T-helper 1 cell treated with Interleukin-12 subunit alpha and Interleukin-12 subunit beta and Interleukin-4 antibody, amounts not matched to agents 30 μg/mL and 1 μg/mL, for 36 hours (primary cell): ENCODE measurements around the gene VPS9D1.
"Not testable (repeated sequence)": the region's sequence is repeated elsewhere in the genome, so short reads cannot be mapped to it uniquely, and the experiment has no call there.

Experiments
- H3K27ac Mint-ChIP-seq: one replicate; pipeline ENCODE4 v1.8.0; 2021; ENCODE audit warnings: mild to moderate bottlenecking, mixed read lengths
- H3K27me3 Mint-ChIP-seq: one replicate; pipeline ENCODE4 v1.8.0; 2021; ENCODE audit warnings: low read depth, mixed read lengths
- H3K36me3 Mint-ChIP-seq: one replicate; pipeline ENCODE4 v1.8.0; 2021; ENCODE audit warnings: low read depth, mixed read lengths
- H3K4me1 Mint-ChIP-seq: one replicate; pipeline ENCODE4 v1.8.0; 2021; ENCODE audit warnings: low read depth, mixed read lengths
- H3K4me3 Mint-ChIP-seq: one replicate; pipeline ENCODE4 v1.8.0; 2021; ENCODE audit warnings: mild to moderate bottlenecking, moderate library complexity, mixed read lengths
- H3K9me3 Mint-ChIP-seq: one replicate; pipeline ENCODE4 v1.8.0; 2021; ENCODE audit warnings: mixed read lengths

The VPS9D1 gene

GRCh38 chr16:89695875-89696669 lies 24.6 kb downstream of the VPS9D1 start:
- peaks cover 8% of the 10 kb centered on the region for H3K4me1 Mint-ChIP-seq
- no peak overlapping the region for H3K4me3 Mint-ChIP-seq
- no peaks in the 10 kb centered on the region for H3K27me3 Mint-ChIP-seq
- no peak overlapping the region for H3K27ac Mint-ChIP-seq
- peaks cover 5% of the 10 kb centered on the region for H3K36me3 Mint-ChIP-seq
- no peaks in the 10 kb centered on the region for H3K9me3 Mint-ChIP-seq

DNA sequence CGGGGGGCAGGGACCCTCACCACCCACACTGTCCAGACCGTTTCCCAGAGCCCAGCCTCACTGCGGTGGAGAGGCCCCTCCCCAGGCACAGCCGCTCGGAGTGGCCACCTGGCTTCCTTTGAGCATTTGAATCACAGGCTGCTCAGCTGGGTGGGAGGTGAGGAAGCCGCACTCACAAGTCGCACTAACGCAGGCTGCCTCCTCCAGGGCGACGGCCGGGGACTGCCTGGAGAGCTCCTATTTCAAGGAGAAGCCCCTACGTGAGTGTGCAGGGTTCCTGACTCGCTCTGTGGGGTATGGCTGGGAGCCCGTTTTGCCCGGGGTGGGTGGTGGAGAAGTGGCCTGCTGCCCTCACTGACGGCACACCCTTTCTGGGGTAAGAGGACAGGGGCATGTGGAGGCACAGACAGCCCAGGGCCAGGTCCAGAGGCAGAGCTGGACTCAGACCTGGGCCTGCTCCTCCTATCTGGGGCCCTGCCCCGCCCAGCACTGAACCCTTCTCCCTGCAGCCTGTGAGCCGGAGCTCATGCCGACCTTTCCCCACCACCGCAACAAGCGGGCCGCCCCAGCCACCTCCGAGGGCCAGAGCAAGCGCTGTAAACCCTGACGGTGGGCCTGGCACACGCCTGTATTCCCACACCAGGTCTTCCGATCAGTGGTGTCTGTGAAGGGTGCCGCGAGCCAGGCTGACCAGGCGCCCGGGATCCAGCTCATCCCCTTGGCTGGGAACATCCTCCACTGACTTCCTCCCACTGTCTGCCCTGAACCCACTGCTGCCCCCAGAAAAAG lies 25.4 kb downstream of the VPS9D1 start:
- H3K9me3 Mint-ChIP-seq, result no peaks in the 10 kb centered on the region
- no peak overlapping the region for H3K4me3 Mint-ChIP-seq
- H3K27ac Mint-ChIP-seq, result no peak overlapping the region
- H3K4me1 Mint-ChIP-seq, result peaks cover 6% of the 10 kb centered on the region
- no peaks in the 10 kb centered on the region for H3K27me3 Mint-ChIP-seq
- peaks cover 7% of the 10 kb centered on the region for H3K36me3 Mint-ChIP-seq

- not testable (repeated sequence) for H3K9me3 Mint-ChIP-seq, H3K27me3 Mint-ChIP-seq, H3K4me3 Mint-ChIP-seq, H3K27ac Mint-ChIP-seq, H3K4me1 Mint-ChIP-seq
- peaks cover 10% of the 10 kb centered on the region for H3K36me3 Mint-ChIP-seq
These were observed 26.0 kb downstream of the VPS9D1 start for GRCh38 chr16:89694784-89695085.

DNA sequence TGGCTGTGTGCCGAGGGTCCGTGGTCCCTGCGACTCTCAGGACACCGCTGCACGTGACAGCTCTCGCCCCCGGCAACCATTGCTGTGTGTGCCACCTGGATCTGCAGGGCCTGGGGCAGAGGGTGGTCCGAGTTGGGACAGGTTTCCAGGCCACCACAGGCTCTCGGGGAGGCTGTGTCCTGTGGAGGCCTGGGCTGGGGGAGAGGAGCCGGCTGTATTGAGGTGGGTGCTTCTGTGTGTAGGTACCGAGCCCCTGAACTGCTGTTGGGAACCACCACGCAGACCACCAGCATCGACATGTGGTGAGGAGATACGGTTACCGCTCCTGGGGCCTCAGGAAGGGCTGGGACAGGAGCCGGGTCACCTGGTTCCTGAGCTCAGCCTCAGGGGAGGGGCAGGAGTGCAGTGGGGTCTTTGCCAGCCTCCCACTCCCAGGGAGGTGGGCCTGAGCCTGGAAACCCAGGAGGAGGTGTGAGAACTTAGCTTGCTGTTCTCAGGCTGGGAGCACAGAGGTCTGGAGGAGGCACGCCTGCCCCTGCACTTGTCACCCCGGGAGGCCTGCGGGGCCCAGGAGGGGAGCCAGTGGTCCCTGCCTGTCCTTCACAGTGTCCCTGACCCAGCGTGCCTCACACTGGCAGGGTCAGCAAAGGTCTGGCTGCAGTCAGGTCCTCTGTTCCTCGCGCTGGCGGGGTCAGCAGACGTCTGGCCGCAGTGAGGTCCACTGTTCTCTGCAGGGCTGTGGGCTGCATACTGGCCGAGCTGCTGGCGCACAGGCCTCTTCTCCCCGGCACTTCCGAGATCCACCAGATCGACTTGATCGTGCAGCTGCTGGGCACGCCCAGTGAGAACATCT lies 26.5 kb downstream of the VPS9D1 start:
- no peak overlapping the region for H3K4me3 Mint-ChIP-seq
- H3K27me3 Mint-ChIP-seq, result no peaks in the 10 kb centered on the region
- peaks cover 10% of the 10 kb centered on the region for H3K36me3 Mint-ChIP-seq
- no peaks in the 10 kb centered on the region for H3K9me3 Mint-ChIP-seq
- H3K4me1 Mint-ChIP-seq, result peaks cover 2% of the 10 kb centered on the region
- no peak overlapping the region for H3K27ac Mint-ChIP-seq

DNA sequence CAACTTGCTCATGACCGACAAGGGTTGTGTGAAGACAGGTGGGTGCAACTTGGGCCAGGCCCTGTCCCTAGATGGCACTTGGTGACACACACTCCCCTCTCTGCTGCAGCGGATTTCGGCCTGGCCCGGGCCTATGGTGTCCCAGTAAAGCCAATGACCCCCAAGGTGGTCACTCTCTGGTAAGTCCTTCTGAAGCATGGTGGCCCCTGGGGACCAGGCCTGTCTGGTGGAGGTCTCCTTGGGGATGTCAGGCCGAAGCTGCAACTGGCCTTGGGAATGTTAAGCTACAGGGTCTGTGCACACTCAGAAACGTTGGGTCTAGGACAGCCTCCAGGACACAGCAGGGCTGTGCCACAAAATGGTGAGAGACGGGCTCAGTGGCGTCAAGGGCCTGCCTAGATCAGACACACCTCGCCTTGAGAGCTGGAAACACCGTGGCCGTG lies 27.4 kb downstream of the VPS9D1 start:
- H3K27me3 Mint-ChIP-seq, result no peaks in the 10 kb centered on the region
- no peak overlapping the region for H3K4me3 Mint-ChIP-seq
- peaks cover 10% of the 10 kb centered on the region for H3K36me3 Mint-ChIP-seq
- no peaks in the 10 kb centered on the region for H3K9me3 Mint-ChIP-seq
- H3K27ac Mint-ChIP-seq, result no peak overlapping the region
- H3K4me1 Mint-ChIP-seq, result peaks cover 2% of the 10 kb centered on the region

DNA sequence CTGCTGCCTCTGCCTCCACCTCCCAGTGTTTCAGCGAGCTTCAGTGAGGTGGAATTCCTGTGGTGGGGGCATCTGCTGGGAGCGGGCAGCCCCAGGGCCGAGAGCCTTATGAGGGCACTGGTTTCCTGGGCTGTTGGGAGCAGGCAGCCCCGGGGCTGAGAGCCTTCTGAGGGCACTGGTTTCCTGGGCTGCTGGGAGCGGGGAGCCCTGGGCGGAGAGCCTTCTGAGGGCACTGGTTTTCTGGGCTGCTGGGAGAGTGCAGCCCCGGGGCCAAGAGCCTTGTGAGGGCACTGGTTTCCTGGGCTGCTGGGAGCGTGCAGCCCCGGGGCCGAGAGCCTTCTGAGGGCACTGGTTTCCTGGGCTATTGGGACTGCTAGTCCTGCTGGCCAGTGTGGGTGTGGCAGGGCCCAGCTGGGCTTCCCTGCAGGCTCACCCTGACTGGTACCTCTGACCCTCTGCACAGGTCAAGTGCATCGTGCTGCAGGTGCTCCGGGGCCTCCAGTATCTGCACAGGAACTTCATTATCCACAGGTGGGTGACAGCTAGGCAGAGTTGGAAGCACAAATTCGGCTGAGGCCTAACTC lies 28.6 kb downstream of the VPS9D1 start:
- Mint-ChIP-seq H3K9me3 (no peaks in the 10 kb centered on the region), H3K36me3 (peaks cover 10% of the 10 kb centered on the region), H3K27ac (no peak overlapping the region), H3K27me3 (no peaks in the 10 kb centered on the region), H3K4me3 (no peak overlapping the region), H3K4me1 (peaks cover 8% of the 10 kb centered on the region)

DNA sequence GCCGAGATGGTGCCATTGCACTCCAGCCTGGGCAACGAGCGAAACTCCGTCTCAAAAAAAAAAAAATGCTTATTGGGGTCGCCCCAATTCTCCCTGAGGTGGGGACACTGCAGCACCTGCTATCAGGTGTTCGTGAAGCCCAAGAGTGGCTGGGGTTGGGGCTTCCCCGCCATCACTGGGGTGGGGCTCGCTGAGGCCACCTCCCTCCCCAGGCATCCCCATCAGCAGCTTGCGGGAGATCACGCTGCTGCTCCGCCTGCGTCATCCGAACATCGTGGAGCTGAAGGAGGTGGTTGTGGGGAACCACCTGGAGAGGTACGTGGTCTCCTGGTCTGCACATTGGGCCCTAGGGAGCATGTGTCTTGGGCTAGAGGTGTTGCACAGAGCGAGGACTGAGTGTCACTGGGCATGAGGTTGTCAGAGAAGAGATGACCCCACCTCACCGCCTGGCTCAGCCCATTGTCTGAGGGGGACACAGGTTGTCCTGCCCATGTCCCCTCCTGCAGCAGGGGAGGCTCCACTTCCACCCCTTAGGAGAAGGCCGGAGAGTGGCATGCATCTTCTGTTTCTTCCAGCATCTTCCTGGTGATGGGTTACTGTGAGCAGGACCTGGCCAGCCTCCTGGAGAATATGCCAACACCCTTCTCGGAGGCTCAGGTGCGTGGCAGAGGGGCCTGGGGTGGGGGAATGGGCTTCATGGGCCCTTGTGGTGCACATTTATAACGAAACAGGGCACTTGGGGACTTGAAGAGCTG lies 29.3 kb downstream of the VPS9D1 start:
- H3K36me3 Mint-ChIP-seq, result peaks cover 12% of the 10 kb centered on the region
- no peak overlapping the region for H3K27ac Mint-ChIP-seq
- no peak overlapping the region for H3K4me3 Mint-ChIP-seq
- H3K9me3 Mint-ChIP-seq, result no peaks in the 10 kb centered on the region
- H3K4me1 Mint-ChIP-seq, result peaks cover 6% of the 10 kb centered on the region
- no peaks in the 10 kb centered on the region for H3K27me3 Mint-ChIP-seq

DNA sequence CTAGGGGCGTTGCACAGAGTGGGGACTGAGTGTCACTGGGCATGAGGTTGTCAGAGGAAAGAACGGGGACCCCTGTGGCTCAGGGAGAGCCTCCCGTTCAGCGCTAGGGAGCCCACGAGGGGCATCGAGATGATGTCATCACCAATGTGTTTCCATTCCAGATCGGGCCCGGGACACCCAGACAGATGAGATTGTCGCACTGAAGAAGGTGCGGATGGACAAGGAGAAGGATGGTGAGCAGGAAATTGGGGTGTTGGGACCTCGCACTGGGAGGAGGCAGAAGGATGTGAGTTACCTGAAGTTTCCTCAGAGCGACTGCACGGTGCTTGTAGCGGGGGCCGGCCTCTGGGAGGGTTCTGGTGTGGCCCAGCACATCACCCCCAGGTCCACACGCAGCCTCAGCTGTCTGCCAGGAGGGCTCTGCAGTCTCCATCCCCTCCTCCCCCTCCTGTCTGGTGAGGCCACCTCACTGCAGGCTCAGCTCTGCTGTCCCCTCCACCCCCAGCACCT lies 30.3 kb downstream of the VPS9D1 start:
- no peaks in the 10 kb centered on the region for H3K27me3 Mint-ChIP-seq
- H3K36me3 Mint-ChIP-seq, result peaks cover 12% of the 10 kb centered on the region
- H3K4me3 Mint-ChIP-seq, result no peak overlapping the region
- H3K9me3 Mint-ChIP-seq, result no peaks in the 10 kb centered on the region
- H3K27ac Mint-ChIP-seq, result no peak overlapping the region
- H3K4me1 Mint-ChIP-seq, result peaks cover 10% of the 10 kb centered on the region

GRCh38 chr16:89689621-89690020 lies 31.1 kb downstream of the VPS9D1 start:
- H3K27me3 Mint-ChIP-seq, H3K4me3 Mint-ChIP-seq, H3K9me3 Mint-ChIP-seq, H3K27ac Mint-ChIP-seq: not testable (repeated sequence)
- Mint-ChIP-seq H3K4me1 (peaks cover 10% of the 10 kb centered on the region), H3K36me3 (peaks cover 15% of the 10 kb centered on the region)

GRCh38 chr16:89689142-89689541 lies 31.6 kb downstream of the VPS9D1 start:
- Mint-ChIP-seq H3K27ac (no peak overlapping the region), H3K4me3 (no peak overlapping the region), H3K27me3 (no peaks in the 10 kb centered on the region), H3K9me3 (peaks cover 5% of the 10 kb centered on the region), H3K36me3 (peaks cover 17% of the 10 kb centered on the region), H3K4me1 (peaks cover 10% of the 10 kb centered on the region)

- peaks cover 5% of the 10 kb centered on the region for H3K9me3 Mint-ChIP-seq
- H3K27ac Mint-ChIP-seq, result no peak overlapping the region
- H3K4me3 Mint-ChIP-seq, result peak overlapping the region; percentile 56
- H3K4me1 Mint-ChIP-seq, result peaks cover 10% of the 10 kb centered on the region
- no peaks in the 10 kb centered on the region for H3K27me3 Mint-ChIP-seq
- peaks cover 14% of the 10 kb centered on the region for H3K36me3 Mint-ChIP-seq
These were observed 32.3 kb downstream of the VPS9D1 start for GRCh38 chr16:89688395-89688794.

DNA sequence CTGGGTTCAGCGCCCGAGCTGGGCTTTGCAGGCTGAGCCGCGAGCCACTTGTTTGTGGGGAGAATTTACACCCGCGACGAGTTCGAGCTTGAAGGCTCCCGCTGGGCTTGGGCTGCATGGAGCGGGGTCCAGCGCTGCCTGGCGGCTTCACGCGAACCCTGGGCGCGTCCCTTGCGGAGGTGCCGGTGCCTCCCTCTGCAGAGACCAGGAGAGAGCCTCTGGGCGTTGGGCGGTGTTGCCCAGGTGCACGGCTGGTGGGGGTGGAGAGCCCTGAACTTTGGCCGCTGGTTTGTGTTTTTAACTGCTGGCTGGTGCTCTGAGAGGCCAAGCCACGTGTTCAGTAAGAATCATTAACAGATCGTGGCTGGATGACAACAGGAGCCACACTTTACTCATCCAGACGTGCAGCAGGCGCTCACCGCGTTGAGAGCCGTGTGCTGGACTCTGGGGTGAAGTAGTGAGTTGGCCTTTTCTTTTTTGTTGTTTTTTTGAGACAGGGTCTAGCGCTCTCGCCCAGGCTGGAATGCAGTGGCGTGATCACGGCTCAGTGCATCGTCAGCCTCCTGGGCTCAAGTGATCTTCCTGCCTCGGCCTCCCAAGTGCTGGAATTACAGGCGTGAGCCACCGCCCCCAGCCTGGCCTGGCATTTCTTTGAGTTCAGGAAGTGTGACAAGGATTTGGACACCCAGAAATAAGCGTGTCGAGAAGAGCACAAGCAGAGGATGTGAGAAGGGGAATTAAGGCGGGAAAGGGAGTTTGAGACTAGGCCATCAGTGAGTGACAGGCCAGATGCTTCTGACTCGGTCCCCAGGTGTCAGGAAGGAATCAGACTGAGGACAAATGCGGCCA lies 33.4 kb downstream of the VPS9D1 start:
- H3K4me3 Mint-ChIP-seq, result peak overlapping the region; percentile 81

GRCh38 chr16:89686520-89687091 lies 34.1 kb downstream of the VPS9D1 start, which contains the start of gene CDK10:
TSS of gene CDK10 (plus strand) at chr16:89686689. CDS start at chr16:89686711, 22 bp downstream.
- H3K4me3 Mint-ChIP-seq, result peak within 1 kb of the TSS; percentile 93
- H3K4me1 Mint-ChIP-seq, result peaks cover 10% of the 10 kb centered on the region
- H3K36me3 Mint-ChIP-seq, result peaks cover 12% of the 10 kb centered on the region
- no peaks in the 10 kb centered on the region for H3K27me3 Mint-ChIP-seq
- peak within 1 kb of the TSS; percentile 89 for H3K27ac Mint-ChIP-seq
- H3K9me3 Mint-ChIP-seq, result peaks cover 5% of the 10 kb centered on the region

More for the DNA sequence above, 33.4 kb downstream of the VPS9D1 start:
- Mint-ChIP-seq H3K27me3 (no peaks in the 10 kb centered on the region), H3K9me3 (peaks cover 5% of the 10 kb centered on the region), H3K36me3 (peaks cover 12% of the 10 kb centered on the region), H3K27ac (peak overlapping the region; percentile 63), H3K4me1 (peaks cover 10% of the 10 kb centered on the region)
